ENCODE results near the gene MRPS30. TPM values are rescaled to one million over a fixed set of nuclear protein-coding genes. Genes with fewer than 3 reads are reported as not detected.

The MRPS30 gene
- total and polyA plus RNA-seq, 11 donors = 45.7 to 139 (median 74.0) TPM

- intact Hi-C loops (cut with DNase I) = no loop called here
- TF ChIP-seq, protein P1, sequence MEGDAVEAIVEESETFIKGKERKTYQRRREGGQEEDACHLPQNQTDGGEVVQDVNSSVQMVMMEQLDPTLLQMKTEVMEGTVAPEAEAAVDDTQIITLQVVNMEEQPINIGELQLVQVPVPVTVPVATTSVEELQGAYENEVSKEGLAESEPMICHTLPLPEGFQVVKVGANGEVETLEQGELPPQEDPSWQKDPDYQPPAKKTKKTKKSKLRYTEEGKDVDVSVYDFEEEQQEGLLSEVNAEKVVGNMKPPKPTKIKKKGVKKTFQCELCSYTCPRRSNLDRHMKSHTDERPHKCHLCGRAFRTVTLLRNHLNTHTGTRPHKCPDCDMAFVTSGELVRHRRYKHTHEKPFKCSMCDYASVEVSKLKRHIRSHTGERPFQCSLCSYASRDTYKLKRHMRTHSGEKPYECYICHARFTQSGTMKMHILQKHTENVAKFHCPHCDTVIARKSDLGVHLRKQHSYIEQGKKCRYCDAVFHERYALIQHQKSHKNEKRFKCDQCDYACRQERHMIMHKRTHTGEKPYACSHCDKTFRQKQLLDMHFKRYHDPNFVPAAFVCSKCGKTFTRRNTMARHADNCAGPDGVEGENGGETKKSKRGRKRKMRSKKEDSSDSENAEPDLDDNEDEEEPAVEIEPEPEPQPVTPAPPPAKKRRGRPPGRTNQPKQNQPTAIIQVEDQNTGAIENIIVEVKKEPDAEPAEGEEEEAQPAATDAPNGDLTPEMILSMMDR (IDR thresholded peaks at IDR 0.05) = peak in 5 of 12 donors; percentile 12 to 18 (median 14)
- TF ChIP-seq POLR2A (IDR thresholded peaks at IDR 0.05) = no peak
- Histone ChIP-seq H3K27ac (no peak overlapping the region), H3K4me1 (no peaks in the 10 kb centered on the region), H3K36me3 (no peaks in the 10 kb centered on the region), H3K9me3 (no peaks in the 10 kb centered on the region), H3K27me3 (no peaks in the 10 kb centered on the region), H3K4me3 (no peak overlapping the region)
- DNase-seq (no peak), ATAC-seq (no peak)
- 35 to 47% (median 40%) methylated on average over 1 of the region's 1 CpG for WGBS, 4 donors
These were observed 54.1 kb downstream of the MRPS30 start for GRCh38 chr5:44862808-44863207.

All from heart left ventricle (tissue), 16 donors.